Effector memory CD4-positive, alpha-beta T cell (primary cell): ENCODE measurements around the gene QTRT2.

Experiments used
- DNase-seq, 3 donors: peaks; one replicate each; pipeline ENCODE4 v3.0.0-alpha.2; 2020
- H3K27ac ChIP-seq: 2 replicates; pipeline ENCODE4 v1.7.0; 2013; ENCODE audit warnings: mild to moderate bottlenecking, low read length, moderate library complexity; ENCODE audit not compliant: insufficient read depth, poor library complexity, severe bottlenecking
- H3K27me3 ChIP-seq: replicated peaks from 2 replicates; pipeline ENCODE4 v1.7.0; 2013; ENCODE audit warnings: mild to moderate bottlenecking, low read length; ENCODE audit not compliant: insufficient read depth, control insufficient read depth, poor library complexity, severe bottlenecking
- H3K36me3 ChIP-seq: 2 replicates; pipeline ENCODE4 v1.7.0; 2013; ENCODE audit warnings: mild to moderate bottlenecking, low read length, moderate library complexity; ENCODE audit not compliant: control insufficient read depth, insufficient read depth
- H3K4me1 ChIP-seq: 2 replicates; pipeline ENCODE4 v1.7.0; 2013; ENCODE audit warnings: low read length, mild to moderate bottlenecking; ENCODE audit not compliant: control insufficient read depth, insufficient read depth, poor library complexity, severe bottlenecking
- H3K4me3 ChIP-seq: 2 replicates; pipeline ENCODE4 v1.7.0; 2013; ENCODE audit warnings: low read length, low read depth, mild to moderate bottlenecking; ENCODE audit not compliant: insufficient read depth, poor library complexity, severe bottlenecking
- H3K9me3 ChIP-seq: 2 replicates; pipeline ENCODE4 v1.7.0; 2013; ENCODE audit warnings: mild to moderate bottlenecking, low read length, moderate library complexity; ENCODE audit not compliant: control insufficient read depth

The QTRT2 gene

DNA sequence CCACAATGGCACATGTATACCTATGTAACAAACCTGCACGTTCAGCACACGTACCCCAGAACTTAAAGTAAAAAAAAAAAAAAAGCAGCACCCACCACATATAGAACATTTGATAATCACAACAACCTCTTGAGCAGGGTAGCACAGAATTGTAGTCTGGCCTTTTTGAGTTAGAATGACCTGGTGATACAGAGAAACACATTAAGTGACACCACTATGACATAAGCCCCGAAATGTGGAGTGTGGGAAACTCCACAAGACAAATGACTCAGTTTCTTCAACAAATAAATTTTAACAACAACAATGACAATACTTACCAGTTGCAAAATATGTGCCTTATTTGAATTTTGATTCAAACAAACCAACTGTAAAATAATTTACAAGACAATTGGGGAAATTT, 76.0 kb downstream of the QTRT2 start:
- no peak for DNase-seq
- H3K4me3 ChIP-seq = no peak overlapping the region
- no peaks in the 10 kb centered on the region for H3K27me3 ChIP-seq
- no peaks in the 10 kb centered on the region for H3K9me3 ChIP-seq
- H3K27ac ChIP-seq = no peak overlapping the region
- no peaks in the 10 kb centered on the region for H3K36me3 ChIP-seq
- H3K4me1 ChIP-seq = no peaks in the 10 kb centered on the region

DNA sequence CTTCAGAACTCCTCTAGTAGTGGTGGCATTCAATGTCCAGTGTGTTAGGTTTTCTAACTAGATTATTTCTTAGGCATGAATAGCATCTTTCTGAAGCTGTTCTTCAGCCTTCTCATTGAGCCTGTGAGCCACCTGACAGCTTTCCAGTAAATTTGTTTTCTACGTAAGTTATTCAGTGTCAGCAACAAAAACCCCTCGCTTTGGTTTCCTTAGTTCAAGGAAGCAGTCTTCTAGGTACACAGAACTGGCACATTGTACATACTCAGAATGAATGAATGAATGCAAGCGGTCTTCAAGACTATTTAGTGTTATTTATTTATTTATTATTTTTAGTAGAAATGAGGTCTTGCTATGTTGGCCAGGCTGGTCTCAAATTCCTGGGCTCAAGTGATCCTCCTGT, 77.4 kb downstream of the QTRT2 start:
- Histone ChIP-seq H3K9me3 (no peaks in the 10 kb centered on the region), H3K4me1 (no peaks in the 10 kb centered on the region), H3K36me3 (no peaks in the 10 kb centered on the region), H3K4me3 (no peak overlapping the region), H3K27ac (no peak overlapping the region), H3K27me3 (no peaks in the 10 kb centered on the region)
- DNase-seq = no peak
